Inflammatory macrophage treated with lipopolysaccharide for 4 hours (primary cell): ENCODE data around the gene TMEM144.
"Not testable (repeated sequence)": the region's sequence is repeated elsewhere in the genome, so short reads cannot be mapped to it uniquely, and the experiment has no call there.

ENCODE experiments used
- DNase-seq: peaks from one replicate; pipeline ENCODE4 v3.0.0-alpha.2; 2020

TMEM144 gene

GRCh38 chr4:158238575-158238974, 28.3 kb downstream of the TMEM144 start:
- DNase-seq, result no peak

- DNase-seq, result no peak
Measured at GRCh38 chr4:158239196-158239595, 28.9 kb downstream of the TMEM144 start.

- no peak for DNase-seq
Measured at GRCh38 chr4:158243071-158243470, 32.8 kb downstream of the TMEM144 start.

- DNase-seq, result peak; percentile 65
Measured at GRCh38 chr4:158250321-158250720, 40.0 kb downstream of the TMEM144 start.

- peak; percentile 65 for DNase-seq
Measured at GRCh38 chr4:158253350-158253980, 43.2 kb downstream of the TMEM144 start.

GRCh38 chr4:158254292-158254691, 44.0 kb downstream of the TMEM144 start:
- DNase-seq, result no peak

GRCh38 chr4:158255727-158256324, 45.5 kb downstream of the TMEM144 start:
- DNase-seq, result peak; percentile 61

- DNase-seq, result peak; percentile 19
Measured at GRCh38 chr4:158259955-158260575, 49.8 kb downstream of the TMEM144 start.

GRCh38 chr4:158261480-158261879, 51.2 kb downstream of the TMEM144 start:
- DNase-seq, result no peak

- DNase-seq, result no peak
Measured at GRCh38 chr4:158268553-158268952, 58.3 kb downstream of the TMEM144 start.

GRCh38 chr4:158274636-158275035, 64.3 kb downstream of the TMEM144 start:
- DNase-seq, result no peak

- no peak for DNase-seq
Measured at GRCh38 chr4:158277558-158277957, 67.3 kb downstream of the TMEM144 start.

- DNase-seq, result not testable (repeated sequence)
Measured at GRCh38 chr4:158279052-158279451, 68.8 kb downstream of the TMEM144 start.

- DNase-seq, result no peak
Measured at GRCh38 chr4:158280856-158281255, 70.6 kb downstream of the TMEM144 start.

- no peak for DNase-seq
Measured at GRCh38 chr4:158282252-158282651, 72.0 kb downstream of the TMEM144 start.

- DNase-seq, result no peak
Measured at GRCh38 chr4:158285429-158286216, 75.3 kb downstream of the TMEM144 start.

- no peak for DNase-seq
Measured at GRCh38 chr4:158290912-158291311, 80.6 kb downstream of the TMEM144 start.

GRCh38 chr4:158291334-158292055, 81.2 kb downstream of the TMEM144 start:
- no peak for DNase-seq

GRCh38 chr4:158292156-158292555, 81.9 kb downstream of the TMEM144 start:
- no peak for DNase-seq

- peak; percentile 3 for DNase-seq
Measured at GRCh38 chr4:158295053-158295452, 84.8 kb downstream of the TMEM144 start.

- no peak for DNase-seq
Measured at GRCh38 chr4:158297866-158298265, 87.6 kb downstream of the TMEM144 start.

GRCh38 chr4:158299459-158300007, 89.2 kb downstream of the TMEM144 start:
- no peak for DNase-seq

GRCh38 chr4:158300012-158300411, 89.7 kb downstream of the TMEM144 start:
- no peak for DNase-seq
